ENCODE results near the gene CYB5RL.
A peak's percentile ranks its signal among the peaks of the same experiment; 100 is the strongest.

CYB5RL gene

DNA sequence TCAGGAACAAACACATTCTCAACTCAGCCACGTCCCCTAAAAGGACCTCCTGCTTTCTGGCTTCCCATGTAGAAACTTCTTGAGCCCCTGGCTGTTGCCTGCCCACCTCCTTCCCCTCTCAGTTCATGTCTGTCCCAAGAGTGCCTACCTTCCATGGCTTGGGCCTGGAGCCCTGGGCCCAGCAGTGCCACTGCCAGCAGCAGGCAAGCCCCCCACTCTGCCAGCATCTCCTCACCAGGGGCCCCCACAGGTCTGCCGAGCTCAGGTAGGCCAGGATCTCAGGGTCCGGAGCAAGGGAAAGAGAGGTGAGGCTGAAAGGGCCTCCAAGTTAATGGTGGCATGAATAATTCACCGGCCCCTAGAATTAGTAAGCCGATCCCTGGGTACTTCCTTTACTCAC, 47.1 kb downstream of the CYB5RL start, which contains the start of gene CDCP2:
TSS of gene CDCP2 (minus strand) at position 305 of the 400 bp plus-strand sequence. CDS start at position 227, 78 bp downstream.
- ChIA-PET CTCF (no interaction called here), POLR2A (ENCODE audit: low non-redundant PET) (no interaction called here)
- H3K27ac ChIP-seq = peak within 1 kb of the TSS; percentile 74
- no peak for DNase-seq (ENCODE audit: low spot score)
- TF ChIP-seq, protein P1, sequence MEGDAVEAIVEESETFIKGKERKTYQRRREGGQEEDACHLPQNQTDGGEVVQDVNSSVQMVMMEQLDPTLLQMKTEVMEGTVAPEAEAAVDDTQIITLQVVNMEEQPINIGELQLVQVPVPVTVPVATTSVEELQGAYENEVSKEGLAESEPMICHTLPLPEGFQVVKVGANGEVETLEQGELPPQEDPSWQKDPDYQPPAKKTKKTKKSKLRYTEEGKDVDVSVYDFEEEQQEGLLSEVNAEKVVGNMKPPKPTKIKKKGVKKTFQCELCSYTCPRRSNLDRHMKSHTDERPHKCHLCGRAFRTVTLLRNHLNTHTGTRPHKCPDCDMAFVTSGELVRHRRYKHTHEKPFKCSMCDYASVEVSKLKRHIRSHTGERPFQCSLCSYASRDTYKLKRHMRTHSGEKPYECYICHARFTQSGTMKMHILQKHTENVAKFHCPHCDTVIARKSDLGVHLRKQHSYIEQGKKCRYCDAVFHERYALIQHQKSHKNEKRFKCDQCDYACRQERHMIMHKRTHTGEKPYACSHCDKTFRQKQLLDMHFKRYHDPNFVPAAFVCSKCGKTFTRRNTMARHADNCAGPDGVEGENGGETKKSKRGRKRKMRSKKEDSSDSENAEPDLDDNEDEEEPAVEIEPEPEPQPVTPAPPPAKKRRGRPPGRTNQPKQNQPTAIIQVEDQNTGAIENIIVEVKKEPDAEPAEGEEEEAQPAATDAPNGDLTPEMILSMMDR (conservative IDR thresholded peaks at IDR 0.05; ENCODE audit: low read depth) = no peak

DNA sequence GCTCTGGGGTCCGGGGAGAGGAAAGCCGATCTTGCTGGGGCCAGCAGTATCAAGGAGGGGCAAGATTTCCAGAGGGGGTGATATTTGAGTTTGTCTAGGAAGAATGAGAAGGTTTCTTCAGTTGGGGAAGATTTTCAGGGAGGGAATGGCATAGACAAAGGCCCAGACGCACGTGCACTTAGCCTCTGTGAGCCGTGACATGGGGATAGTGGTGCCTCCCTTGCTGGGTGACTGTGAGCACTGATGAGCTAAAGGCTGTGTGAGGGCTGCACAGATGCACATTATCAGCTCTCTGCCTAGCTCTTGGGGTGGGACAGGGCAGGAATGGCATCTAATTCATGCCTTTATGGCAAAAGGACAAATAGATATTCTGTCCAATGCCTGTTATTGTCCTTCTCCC, 48.8 kb downstream of the CYB5RL start:
- ChIA-PET CTCF (interaction anchor here (0.7 kb wide), 1 partner anchor 31 kb away, joined by 3 read pairs; no protein-coding TSS in a partner anchor), POLR2A (ENCODE audit: low non-redundant PET) (no interaction called here)
- no peak for DNase-seq (ENCODE audit: low spot score)
- no peak overlapping the region for H3K27ac ChIP-seq
- TF ChIP-seq, protein P1 (conservative IDR thresholded peaks at IDR 0.05; ENCODE audit: low read depth) = no peak
